Gastroesophageal sphincter (tissue), 3 donors: ENCODE measurements around the gene TTLL8.

Experiments
- POLR2A ChIP-seq, 2 donors: fragments of 450-650 bp; IDR thresholded peaks; one replicate each; pipeline ENCODE4 v1.6.1; 2017; ENCODE audit warnings: antibody characterized with exemption in 2 of 2, mild to moderate bottlenecking in 2 of 2, moderate library complexity in 1 of 2
- POLR2AphosphoS5 ChIP-seq: sonication (generic); formaldehyde crosslinking; IDR thresholded peaks from one replicate; pipeline ENCODE4 v1.6.1; 2017; ENCODE audit warnings: antibody characterized with exemption
- TF ChIP-seq, protein P1 (sequence below), 4 experiments: fragments of 200-600 bp in 2 of 4; fragments of 450-650 bp in 2 of 4; sonication (generic) in 1 of 4; IDR thresholded peaks; one replicate each; pipeline ENCODE4 v1.5.1; 2017 to 2019; ENCODE audit warnings: antibody characterized with exemption in 4 of 4, mild to moderate bottlenecking in 2 of 4, moderate library complexity in 2 of 4

DNA sequence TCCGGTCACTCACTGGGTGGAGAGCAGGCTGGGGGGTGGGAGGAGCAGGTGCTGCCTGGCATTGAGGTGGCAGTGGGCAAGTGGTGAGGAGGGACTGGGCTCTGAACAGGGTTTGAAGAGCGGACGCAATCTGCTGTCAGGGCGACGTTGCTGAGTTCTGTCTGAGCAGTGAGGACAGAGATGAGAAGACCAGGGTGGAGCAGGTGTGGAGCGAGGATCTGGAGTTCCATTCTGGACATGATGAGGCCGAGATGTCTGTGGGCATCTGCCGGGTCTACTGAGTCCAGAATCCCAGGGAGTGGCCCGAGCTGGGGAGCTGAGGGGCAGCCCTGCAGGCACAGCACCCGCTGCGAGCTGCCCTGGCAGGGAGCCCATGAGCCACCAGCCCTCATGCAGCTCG lies 29.5 kb upstream of the TTLL8 start:
- TF ChIP-seq, protein P1, sequence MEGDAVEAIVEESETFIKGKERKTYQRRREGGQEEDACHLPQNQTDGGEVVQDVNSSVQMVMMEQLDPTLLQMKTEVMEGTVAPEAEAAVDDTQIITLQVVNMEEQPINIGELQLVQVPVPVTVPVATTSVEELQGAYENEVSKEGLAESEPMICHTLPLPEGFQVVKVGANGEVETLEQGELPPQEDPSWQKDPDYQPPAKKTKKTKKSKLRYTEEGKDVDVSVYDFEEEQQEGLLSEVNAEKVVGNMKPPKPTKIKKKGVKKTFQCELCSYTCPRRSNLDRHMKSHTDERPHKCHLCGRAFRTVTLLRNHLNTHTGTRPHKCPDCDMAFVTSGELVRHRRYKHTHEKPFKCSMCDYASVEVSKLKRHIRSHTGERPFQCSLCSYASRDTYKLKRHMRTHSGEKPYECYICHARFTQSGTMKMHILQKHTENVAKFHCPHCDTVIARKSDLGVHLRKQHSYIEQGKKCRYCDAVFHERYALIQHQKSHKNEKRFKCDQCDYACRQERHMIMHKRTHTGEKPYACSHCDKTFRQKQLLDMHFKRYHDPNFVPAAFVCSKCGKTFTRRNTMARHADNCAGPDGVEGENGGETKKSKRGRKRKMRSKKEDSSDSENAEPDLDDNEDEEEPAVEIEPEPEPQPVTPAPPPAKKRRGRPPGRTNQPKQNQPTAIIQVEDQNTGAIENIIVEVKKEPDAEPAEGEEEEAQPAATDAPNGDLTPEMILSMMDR (IDR thresholded peaks at IDR 0.05): no peak
- no peak for TF ChIP-seq POLR2AphosphoS5
- no peak for TF ChIP-seq POLR2A (IDR thresholded peaks at IDR 0.05)
